ENCODE data around the gene PIK3R4.
A peak's percentile ranks its signal among the peaks of the same experiment; 100 is the strongest.

The PIK3R4 gene

GRCh38 chr3:130739848-130740247 is 6.8 kb downstream of the PIK3R4 start:
- no peak for DNase-seq

GRCh38 chr3:130738241-130738640 is 8.4 kb downstream of the PIK3R4 start:
- DNase-seq: no peak

DNA sequence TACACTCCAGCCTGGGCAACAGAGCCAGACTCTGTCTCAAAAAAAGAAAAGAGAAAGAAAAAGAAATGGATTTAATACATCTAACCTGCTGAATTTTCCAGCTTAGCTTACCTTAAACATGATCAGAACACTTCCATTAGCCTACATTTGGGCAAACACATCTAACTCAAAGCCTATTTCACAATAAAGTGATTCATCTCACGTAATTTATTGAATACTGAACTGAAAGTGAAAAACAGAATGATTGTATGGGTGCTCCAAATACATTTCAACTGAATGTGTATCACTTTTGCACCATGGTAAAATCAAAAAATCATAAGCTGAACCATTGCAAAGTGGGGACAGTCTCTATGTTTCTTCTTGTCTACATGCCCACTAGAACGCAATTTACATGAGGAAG is 9.0 kb downstream of the PIK3R4 start:
- no peak for DNase-seq

GRCh38 chr3:130733236-130733875 is 13.3 kb downstream of the PIK3R4 start:
- no peak for DNase-seq

DNA sequence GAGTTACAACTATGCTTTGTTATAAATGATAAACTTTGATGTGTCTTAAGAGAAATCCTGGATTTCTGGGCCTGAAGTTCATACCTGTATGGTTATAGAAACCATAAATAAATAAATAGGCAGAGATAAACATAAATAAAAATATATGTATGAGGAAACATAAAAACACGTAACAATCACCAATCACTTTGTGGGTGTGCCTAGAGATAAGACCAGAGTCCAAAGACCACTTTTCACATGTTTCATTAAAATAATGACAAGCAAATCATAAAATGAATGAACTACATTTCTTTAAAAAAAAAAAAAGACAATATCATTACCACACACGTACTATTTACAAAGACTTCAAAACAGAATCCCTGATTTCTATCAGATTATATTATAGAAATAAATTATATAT is 14.1 kb downstream of the PIK3R4 start:
- no peak for DNase-seq

DNA sequence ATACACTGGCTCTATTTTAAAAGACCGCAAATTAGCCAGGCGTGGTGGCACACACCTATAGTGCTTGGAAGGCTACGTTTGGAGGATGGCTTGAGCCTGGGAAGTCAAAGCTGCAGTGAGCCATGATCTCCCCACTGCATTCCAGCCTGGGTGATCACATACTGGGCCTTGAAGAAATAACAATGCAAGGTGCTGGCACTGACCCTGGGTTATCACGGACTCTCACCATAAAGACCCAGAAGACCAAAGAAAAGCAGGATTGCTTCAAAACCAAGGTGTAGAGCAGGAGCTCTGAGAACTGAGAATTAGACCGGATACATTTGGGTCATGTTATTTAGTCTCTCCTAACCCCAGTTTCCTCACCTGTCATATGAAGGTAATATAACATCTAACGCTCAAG is 14.8 kb downstream of the PIK3R4 start:
- DNase-seq: no peak

DNA sequence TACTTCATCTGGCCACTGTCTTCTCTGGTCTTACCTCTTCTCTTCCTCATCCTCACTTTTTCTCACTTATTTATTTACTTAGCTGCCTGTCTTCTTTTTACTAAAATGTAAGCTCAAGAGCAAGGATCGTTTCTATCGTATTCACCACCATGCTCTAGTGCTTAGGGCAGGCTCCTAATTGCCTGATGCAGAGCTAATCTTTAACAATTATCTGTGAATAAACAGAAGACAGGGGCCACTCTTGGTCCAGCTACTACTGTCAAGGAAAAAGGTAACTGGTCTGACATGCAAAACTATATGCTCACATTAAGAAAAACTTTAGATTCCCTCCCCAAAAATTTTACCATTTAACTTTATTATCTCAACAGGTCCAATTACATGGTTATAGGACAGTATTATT is 17.5 kb downstream of the PIK3R4 start:
- DNase-seq: no peak

DNA sequence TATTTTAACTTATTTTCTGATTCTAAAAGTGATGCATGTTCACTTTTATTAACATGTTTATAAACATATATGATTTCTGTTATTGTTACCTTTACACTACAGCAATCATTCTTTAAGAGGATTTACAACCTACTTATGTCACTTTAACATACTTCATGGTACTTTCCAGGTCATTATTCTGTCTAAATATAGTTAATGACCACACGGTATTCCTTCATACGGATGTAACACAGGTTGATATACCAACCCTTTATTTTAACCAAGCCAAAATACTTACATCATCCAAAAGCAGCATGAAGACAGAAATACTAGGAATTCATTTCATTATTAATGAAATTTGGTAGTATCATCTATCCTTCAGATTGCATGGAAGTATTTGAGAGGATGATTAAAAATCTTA is 18.6 kb downstream of the PIK3R4 start:
- no peak for DNase-seq

GRCh38 chr3:130725746-130726145 is 20.9 kb downstream of the PIK3R4 start:
- DNase-seq: no peak

DNA sequence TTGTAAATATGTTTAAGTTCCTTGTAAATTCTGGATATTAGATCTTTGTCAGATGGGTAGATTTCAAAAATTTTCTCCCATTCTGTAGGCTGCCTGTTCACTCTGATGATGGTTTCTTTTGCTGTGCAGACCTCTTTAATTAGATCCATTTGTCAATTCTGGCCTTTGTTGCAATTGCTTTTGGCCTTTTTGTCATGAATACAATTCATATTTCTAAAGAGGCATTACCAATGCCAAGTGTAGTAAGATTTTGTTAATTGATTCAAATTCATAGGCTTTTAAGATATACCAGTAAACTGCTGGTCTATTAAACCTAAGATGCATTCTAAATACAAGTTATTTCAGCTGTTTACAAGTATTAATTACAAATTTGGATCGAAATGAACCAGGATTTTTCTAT is 31.0 kb downstream of the PIK3R4 start:
- DNase-seq: no peak

DNA sequence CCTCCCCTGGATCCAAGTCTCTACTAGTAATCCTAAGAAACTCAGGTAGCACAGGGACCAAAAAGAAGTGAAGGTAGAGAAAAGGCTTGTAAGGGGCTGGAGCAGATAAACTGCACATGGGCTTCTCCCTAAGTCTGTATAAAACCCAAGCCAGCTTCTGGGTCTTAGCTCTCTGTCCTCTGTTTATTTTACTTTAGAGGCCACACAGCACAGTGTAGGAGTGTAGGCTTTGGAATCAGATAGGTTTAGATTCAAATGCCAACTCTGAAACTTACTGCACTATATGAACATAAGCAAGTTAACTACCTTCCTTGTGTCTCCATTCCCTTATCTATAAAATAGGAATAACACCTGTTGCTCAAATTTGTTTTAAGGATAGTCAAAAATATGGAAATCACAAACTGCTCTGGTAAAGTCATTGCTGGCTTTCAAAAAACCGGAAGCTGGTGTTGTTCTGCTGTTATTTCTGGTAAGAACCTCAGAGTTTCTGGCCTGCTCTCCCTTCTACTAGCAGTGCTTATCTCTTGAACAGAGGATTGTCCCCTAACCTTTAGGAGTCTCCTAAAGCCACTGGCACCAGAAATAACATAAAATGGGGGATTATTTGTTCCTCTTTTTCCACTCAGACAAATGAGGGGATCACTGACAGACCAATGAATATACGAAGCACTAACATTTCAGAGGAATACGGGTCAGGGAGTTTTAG is 33.8 kb downstream of the PIK3R4 start:
- no peak for DNase-seq

DNA sequence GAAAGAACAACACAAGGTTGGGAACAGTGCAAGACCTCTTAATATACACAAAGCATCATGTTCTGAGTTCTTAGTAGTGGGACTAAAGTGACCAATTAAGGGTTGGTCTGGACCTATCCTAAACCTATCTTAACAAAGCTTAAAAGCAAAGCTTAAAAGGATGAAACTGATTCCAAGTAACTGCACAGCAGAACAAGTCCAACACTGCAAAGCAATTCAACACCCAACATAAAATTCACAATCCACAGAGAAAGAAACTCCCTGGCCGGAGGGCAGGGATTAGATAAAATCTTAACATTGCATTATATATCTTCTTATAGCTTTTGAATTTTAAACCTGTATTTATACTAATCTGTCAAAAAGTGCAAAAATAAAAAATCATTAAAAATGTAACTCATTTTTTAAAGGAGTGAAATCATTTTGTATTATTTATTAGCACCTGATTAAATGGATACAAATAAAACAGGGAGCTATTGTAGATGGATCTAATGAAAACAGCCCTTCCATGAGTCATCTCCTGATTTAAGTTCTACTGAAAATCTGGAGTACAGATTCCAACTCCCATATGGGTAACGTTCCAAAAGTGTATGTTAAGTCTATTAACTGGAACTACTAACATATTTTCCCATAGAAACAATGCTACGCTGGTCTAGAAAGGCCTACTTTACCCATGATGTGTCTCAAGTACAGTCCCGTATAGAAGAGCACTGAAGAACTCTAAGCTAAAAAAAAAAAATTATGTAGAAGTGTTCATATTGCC is 34.9 kb downstream of the PIK3R4 start:
- DNase-seq: no peak

DNA sequence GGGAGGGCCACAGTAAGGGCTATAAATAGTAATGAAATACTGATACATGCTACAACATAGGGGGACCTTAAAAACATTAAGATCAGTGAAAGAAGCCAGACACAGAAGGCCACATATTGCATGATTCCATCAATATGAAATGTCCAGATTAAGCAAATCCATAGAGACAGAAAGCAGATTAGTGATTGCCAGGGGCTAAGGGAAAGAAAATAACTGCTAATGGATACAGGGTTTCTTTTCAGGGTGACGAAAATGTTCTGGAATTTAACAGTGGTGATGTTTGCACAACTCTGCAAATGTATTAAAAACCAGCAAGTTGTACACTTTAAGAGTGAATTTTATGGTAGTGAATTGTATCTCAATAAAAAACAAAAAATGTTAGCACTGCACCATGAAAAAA is 37.0 kb downstream of the PIK3R4 start:
- no peak for DNase-seq

GRCh38 chr3:130707902-130708601 is 38.6 kb downstream of the PIK3R4 start:
- no peak for DNase-seq

GRCh38 chr3:130705501-130705900 is 41.1 kb downstream of the PIK3R4 start:
- DNase-seq: no peak

DNA sequence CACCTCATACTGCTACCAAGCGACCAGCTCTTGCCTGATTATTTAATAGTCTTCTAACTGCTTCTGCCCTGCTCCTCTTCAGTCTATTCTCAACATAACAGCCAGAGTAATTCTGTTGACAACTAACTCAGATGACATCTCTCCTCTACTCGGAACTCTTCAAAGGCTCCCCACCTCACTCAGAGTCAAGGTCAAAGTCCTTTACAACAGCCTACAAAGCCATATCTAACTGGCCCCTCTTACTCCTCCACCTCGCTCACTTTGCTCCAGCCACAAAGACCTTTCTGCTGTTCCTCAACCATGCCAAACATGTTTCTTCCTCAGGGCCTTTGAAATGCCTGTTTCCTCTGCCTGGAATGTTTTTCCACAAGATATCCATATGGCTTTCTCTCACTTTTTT is 43.6 kb downstream of the PIK3R4 start:
- DNase-seq: no peak

DNA sequence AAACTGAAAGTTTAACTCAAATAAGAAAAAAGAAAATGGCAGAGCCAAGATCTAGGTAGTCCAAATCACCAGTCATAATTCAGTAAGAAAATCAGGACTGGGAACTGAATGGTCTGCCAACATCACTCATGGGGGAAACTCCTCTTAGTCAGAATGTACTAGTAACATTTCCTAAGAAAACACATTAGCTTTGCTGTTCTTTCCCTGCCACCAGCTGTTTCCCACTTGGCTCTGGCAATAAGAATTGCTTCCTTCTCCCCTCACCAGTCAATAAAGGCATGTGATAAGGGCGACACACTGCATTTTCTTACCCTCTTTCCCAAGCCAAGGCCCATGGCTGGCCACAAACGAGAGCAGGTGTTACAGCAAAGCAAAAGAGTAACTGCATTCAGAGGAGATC is 46.1 kb downstream of the PIK3R4 start:
- no peak for DNase-seq

DNA sequence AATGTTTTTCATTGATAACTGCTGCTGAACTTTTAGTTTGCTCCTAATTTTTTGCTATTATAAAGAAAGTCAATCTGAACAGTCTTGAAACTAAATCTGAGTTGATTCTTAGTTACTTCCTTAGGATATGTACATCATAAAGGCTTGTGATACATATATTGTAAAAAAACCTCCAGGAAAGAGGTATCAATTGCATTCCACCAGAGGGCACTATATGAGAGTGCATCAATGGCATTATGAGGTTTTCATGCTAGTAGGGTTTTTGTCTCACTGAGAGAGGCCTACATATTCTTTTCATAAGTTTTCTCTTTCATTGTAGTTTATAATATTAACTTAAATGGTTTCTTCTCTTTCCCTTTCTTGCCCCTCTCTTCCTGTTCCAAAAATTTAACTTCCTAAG is 46.9 kb downstream of the PIK3R4 start:
- peak; percentile 7 to 52 for DNase-seq

DNA sequence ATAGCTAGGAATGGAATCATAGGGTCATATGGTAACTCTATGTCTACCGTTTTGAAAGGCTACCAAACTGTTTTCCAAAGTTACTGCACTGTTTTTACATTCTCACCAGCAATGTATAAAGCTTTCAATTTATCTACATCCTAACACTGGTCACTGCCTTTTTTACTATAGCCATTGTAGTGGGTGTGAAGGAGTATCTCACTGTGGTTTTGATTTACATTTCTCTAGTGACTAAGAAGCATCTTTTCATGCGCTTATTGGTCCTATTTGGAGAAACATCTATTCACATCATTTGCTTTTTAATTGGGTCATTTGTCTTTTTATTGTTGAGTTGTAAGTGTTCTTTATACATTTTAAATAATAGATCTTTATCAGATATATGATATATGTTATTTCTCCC is 53.3 kb downstream of the PIK3R4 start:
- DNase-seq: no peak

DNA sequence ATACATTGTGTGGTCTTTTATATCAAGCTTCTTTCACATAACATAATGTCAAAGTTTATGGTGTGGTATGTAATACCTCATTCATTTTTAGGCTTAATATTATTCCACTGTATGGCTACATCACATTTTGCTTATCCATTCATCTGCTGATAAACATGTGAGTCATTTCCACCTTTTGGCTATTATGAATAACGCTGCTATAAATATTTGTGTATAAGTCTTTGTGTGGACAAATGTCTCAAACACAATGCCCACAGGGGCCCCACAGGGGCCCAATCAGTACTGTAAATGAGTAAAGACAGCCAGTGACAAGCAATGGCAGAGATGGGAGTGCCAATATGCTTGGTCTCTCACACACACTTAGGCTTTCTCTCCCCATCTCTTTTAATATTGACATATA is 54.2 kb downstream of the PIK3R4 start:
- no peak for DNase-seq

DNA sequence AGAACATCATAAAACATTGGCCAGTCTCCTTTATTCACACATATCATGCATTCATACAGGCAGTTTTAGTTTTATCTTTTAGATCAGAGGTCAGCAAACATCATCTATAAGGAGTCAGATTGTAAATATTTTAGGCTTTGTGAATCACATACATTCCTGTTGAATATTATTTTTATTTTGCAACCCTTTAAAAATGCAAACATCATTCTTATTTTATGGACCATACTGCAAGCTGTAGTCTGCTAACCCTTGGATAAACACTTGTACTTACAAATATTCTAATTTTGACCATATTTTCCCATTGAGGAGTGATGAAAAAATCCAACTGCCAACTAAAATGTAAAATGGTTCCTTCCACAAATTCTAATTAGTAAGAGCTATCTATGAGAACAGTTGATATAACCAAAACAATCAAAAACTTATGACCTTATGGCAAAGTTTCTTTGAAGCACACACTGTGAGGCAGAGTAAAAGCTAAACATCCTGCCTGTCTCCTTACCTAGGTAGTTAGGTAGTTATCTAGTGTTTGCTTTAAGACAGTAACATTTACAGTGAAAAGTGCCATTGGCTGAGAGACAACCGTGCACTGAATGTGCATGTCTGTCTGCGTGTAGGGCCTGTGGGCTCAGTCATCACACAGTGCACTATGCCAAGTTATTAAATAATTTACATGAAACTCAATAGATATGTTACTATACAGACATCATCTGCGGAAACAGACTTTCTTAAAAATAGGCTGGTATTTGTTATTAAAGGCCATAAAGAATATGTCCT is 57.7 kb downstream of the PIK3R4 start:
- DNase-seq: no peak

- DNase-seq: no peak
These were observed 58.5 kb downstream of the PIK3R4 start for GRCh38 chr3:130688015-130688688.
